HepG2 (cell line): ENCODE measurements around the gene FAM114A2. TPM values are rescaled to one million over a fixed set of nuclear protein-coding genes. Genes with fewer than 3 reads are reported as not detected.

ENCODE experiments used
- CBFB ChIP-seq: sonication (generic); formaldehyde crosslinking; IDR thresholded peaks from 2 replicates; pipeline ENCODE4 v1.4.0; 2020; ENCODE audit warnings: missing genetic modification reagents
- CC2D1A ChIP-seq: sonication (generic); formaldehyde crosslinking; IDR thresholded peaks from 2 replicates; pipeline ENCODE4 v1.8.1; 2023; ENCODE audit warnings: mild to moderate bottlenecking, missing genetic modification reagents
- FOSL2 ChIP-seq: sonication (generic); formaldehyde crosslinking; IDR thresholded peaks from 2 replicates; pipeline ENCODE4 v1.4.0; 2020; ENCODE audit warnings: missing genetic modification reagents
- NFE2L2 ChIP-seq: fragments of 150-350 bp; IDR thresholded peaks from 2 replicates; pipeline ENCODE4 v1.6.1; 2014; ENCODE audit warnings: low read length
- SMARCC2 ChIP-seq: fragments of 450-650 bp; IDR thresholded peaks from 2 replicates; pipeline ENCODE4 v1.6.1; 2017; ENCODE audit warnings: antibody characterized with exemption, mild to moderate bottlenecking
- SRF ChIP-seq: IDR thresholded peaks from 2 replicates; pipeline ENCODE4 v1.6.1; 2011; ENCODE audit warnings: mild to moderate bottlenecking, low read depth, low read length, moderate library complexity
- TBL1XR1 ChIP-seq: fragments of 150-350 bp; IDR thresholded peaks from 2 replicates; pipeline ENCODE4 v1.6.1; 2014; ENCODE audit warnings: borderline replicate concordance, low read length; ENCODE audit not compliant: partially characterized antibody
- YY1 ChIP-seq: IDR thresholded peaks from 2 replicates; pipeline ENCODE4 v1.6.1; 2011; ENCODE audit warnings: low read length, low read depth, moderate library complexity, mild to moderate bottlenecking; ENCODE audit not compliant: insufficient read depth, insufficient replicate concordance
- ZBTB3 ChIP-seq: sonication (generic); formaldehyde crosslinking; IDR thresholded peaks from 2 replicates; pipeline ENCODE4 v1.4.0; 2020; ENCODE audit warnings: low read depth, mild to moderate bottlenecking, moderate library complexity, missing genetic modification reagents, borderline replicate concordance
- ZFY ChIP-seq: sonication (generic); formaldehyde crosslinking; IDR thresholded peaks from 2 replicates; pipeline ENCODE4 v1.4.0; 2020; ENCODE audit warnings: missing genetic modification reagents
- ZNF501 ChIP-seq: sonication (generic); formaldehyde crosslinking; IDR thresholded peaks from 2 replicates; pipeline ENCODE4 v1.5.1; 2020; ENCODE audit warnings: mild to moderate bottlenecking, moderate library complexity, missing genetic modification reagents
- polyA plus RNA-seq, 8 experiments: library from polyadenylated mRNA; depleted of rRNA in 3 of 8; stranded (reverse) in 7 of 8; unstranded in 1 of 8; fragments of >200 nt; fragmentation: Illumina TruSeq in 4 of 8; extraction: Trizol in 4 of 8; gene quantifications; 2 replicates each; pipeline versions ENCODE4 v1.2.1 to v1.2.3, GENCODE V29; 2011 to 2016; ENCODE audit warnings: low read depth in 4 of 8, missing spikeins in 1 of 8, mixed read lengths in 1 of 8; ENCODE audit not compliant: insufficient read depth in 1 of 8
- total RNA-seq, 5 experiments: library from RNA; depleted of rRNA; stranded (reverse); fragments of >200 nt; fragmentation: Illumina TruSeq; extraction: Trizol; gene quantifications; 2 replicates each; pipeline ENCODE4 v1.2.3, GENCODE V29; 2016; ENCODE audit warnings: low read depth in 1 of 5
- TF ChIP-seq, protein P1 (sequence below): IDR thresholded peaks from 2 replicates; pipeline ENCODE4 v1.6.1; 2018; ENCODE audit warnings: missing genetic modification reagents, mild to moderate bottlenecking, missing compliant biosample characterization
- TF ChIP-seq, protein P2 (sequence below): sonication (generic); formaldehyde crosslinking; IDR thresholded peaks from 2 replicates; pipeline ENCODE4 v1.5.0; 2020; ENCODE audit warnings: missing genetic modification reagents
- TF ChIP-seq, protein P3 (sequence below): IDR thresholded peaks from 2 replicates; pipeline ENCODE4 v1.6.1; 2016; ENCODE audit warnings: low read depth, borderline replicate concordance
- TF ChIP-seq, protein P4 (sequence below): sonication (generic); formaldehyde crosslinking; IDR thresholded peaks from 2 replicates; pipeline ENCODE4 v1.4.0; 2020; ENCODE audit warnings: missing genetic modification reagents, mild to moderate bottlenecking, borderline replicate concordance
- TF ChIP-seq, protein P5 (sequence below): sonication (generic); formaldehyde crosslinking; conservative IDR thresholded peaks from 2 replicates; pipeline ENCODE4 v1.8.0; 2022; ENCODE audit warnings: low read depth, missing genetic modification reagents
- TF ChIP-seq, protein P6 (sequence below): sonication (generic); formaldehyde crosslinking; IDR thresholded peaks from 2 replicates; pipeline ENCODE4 v1.4.0; 2020; ENCODE audit warnings: missing genetic modification reagents

FAM114A2 gene
- total and polyA plus RNA-seq, 2 of the 13 experiments (the other 11 are each of a cell fraction or from before 2014, with no cell fraction given): 6.9 to 11.4 TPM

DNA sequence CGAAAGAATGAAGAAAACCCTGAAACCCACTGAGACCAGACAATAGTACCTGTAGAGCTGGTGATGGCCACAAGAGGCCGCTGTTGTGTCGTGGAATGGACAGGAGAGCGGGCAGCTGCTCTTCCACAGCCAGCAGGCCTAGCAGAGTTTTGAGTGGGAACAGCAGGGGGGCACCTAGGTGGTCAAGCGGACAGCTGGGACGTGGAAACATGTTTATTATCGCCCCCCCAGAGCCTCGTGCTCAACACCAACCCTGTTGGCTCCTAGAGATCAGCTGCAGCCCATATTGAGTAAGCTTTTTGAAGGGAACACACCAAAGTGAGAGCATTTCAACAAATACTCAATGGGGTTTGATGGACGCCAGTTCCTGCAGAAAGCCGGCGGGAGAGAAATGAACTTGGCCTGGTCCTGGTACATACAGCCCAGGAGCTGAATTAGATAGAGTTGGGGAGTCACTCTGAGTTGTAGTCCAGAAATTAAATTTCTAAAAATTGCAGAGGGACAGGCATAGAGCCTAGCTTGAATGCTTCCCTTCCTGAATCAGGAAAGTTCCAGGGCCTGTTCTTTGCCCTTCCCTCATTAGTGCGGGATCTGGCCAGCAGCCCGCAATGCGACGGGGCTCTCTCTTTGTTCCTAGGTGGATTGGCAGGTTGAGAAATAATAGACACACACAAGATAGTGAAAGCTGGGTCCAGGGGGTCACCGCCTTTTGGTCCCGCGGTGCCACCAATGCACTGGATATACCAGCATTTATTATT is 33.9 kb upstream of the FAM114A2 start (continued):
- TF ChIP-seq ZFY (CRISPR knock-in tag): peak; percentile 27; the same call in 1 of the 2 replicates
- TF ChIP-seq, protein P1, sequence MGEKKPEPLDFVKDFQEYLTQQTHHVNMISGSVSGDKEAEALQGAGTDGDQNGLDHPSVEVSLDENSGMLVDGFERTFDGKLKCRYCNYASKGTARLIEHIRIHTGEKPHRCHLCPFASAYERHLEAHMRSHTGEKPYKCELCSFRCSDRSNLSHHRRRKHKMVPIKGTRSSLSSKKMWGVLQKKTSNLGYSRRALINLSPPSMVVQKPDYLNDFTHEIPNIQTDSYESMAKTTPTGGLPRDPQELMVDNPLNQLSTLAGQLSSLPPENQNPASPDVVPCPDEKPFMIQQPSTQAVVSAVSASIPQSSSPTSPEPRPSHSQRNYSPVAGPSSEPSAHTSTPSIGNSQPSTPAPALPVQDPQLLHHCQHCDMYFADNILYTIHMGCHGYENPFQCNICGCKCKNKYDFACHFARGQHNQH (CRISPR knock-in tag): no peak
- TF ChIP-seq, protein P2, sequence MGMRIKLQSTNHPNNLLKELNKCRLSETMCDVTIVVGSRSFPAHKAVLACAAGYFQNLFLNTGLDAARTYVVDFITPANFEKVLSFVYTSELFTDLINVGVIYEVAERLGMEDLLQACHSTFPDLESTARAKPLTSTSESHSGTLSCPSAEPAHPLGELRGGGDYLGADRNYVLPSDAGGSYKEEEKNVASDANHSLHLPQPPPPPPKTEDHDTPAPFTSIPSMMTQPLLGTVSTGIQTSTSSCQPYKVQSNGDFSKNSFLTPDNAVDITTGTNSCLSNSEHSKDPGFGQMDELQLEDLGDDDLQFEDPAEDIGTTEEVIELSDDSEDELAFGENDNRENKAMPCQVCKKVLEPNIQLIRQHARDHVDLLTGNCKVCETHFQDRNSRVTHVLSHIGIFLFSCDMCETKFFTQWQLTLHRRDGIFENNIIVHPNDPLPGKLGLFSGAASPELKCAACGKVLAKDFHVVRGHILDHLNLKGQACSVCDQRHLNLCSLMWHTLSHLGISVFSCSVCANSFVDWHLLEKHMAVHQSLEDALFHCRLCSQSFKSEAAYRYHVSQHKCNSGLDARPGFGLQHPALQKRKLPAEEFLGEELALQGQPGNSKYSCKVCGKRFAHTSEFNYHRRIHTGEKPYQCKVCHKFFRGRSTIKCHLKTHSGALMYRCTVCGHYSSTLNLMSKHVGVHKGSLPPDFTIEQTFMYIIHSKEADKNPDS (CRISPR knock-in tag): no peak
- TF ChIP-seq ZNF501 (CRISPR knock-in tag): peak; percentile 71; the same call in 1 of the 2 replicates
- TF ChIP-seq, protein P3, sequence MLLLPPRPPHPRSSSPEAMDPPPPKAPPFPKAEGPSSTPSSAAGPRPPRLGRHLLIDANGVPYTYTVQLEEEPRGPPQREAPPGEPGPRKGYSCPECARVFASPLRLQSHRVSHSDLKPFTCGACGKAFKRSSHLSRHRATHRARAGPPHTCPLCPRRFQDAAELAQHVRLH (CRISPR knock-in tag): peak; percentile 34; the same call in 1 of the 2 replicates
- TF ChIP-seq, protein P4, sequence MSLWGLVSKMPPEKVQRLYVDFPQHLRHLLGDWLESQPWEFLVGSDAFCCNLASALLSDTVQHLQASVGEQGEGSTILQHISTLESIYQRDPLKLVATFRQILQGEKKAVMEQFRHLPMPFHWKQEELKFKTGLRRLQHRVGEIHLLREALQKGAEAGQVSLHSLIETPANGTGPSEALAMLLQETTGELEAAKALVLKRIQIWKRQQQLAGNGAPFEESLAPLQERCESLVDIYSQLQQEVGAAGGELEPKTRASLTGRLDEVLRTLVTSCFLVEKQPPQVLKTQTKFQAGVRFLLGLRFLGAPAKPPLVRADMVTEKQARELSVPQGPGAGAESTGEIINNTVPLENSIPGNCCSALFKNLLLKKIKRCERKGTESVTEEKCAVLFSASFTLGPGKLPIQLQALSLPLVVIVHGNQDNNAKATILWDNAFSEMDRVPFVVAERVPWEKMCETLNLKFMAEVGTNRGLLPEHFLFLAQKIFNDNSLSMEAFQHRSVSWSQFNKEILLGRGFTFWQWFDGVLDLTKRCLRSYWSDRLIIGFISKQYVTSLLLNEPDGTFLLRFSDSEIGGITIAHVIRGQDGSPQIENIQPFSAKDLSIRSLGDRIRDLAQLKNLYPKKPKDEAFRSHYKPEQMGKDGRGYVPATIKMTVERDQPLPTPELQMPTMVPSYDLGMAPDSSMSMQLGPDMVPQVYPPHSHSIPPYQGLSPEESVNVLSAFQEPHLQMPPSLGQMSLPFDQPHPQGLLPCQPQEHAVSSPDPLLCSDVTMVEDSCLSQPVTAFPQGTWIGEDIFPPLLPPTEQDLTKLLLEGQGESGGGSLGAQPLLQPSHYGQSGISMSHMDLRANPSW (CRISPR knock-in tag): no peak
- peak; percentile 49 for TF ChIP-seq YY1
- no peak for TF ChIP-seq ZBTB3 (CRISPR knock-in tag)
- TF ChIP-seq NFE2L2: no peak
- TF ChIP-seq, protein P5, sequence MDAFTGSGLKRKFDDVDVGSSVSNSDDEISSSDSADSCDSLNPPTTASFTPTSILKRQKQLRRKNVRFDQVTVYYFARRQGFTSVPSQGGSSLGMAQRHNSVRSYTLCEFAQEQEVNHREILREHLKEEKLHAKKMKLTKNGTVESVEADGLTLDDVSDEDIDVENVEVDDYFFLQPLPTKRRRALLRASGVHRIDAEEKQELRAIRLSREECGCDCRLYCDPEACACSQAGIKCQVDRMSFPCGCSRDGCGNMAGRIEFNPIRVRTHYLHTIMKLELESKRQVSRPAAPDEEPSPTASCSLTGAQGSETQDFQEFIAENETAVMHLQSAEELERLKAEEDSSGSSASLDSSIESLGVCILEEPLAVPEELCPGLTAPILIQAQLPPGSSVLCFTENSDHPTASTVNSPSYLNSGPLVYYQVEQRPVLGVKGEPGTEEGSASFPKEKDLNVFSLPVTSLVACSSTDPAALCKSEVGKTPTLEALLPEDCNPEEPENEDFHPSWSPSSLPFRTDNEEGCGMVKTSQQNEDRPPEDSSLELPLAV: no peak
- TF ChIP-seq, protein P6, sequence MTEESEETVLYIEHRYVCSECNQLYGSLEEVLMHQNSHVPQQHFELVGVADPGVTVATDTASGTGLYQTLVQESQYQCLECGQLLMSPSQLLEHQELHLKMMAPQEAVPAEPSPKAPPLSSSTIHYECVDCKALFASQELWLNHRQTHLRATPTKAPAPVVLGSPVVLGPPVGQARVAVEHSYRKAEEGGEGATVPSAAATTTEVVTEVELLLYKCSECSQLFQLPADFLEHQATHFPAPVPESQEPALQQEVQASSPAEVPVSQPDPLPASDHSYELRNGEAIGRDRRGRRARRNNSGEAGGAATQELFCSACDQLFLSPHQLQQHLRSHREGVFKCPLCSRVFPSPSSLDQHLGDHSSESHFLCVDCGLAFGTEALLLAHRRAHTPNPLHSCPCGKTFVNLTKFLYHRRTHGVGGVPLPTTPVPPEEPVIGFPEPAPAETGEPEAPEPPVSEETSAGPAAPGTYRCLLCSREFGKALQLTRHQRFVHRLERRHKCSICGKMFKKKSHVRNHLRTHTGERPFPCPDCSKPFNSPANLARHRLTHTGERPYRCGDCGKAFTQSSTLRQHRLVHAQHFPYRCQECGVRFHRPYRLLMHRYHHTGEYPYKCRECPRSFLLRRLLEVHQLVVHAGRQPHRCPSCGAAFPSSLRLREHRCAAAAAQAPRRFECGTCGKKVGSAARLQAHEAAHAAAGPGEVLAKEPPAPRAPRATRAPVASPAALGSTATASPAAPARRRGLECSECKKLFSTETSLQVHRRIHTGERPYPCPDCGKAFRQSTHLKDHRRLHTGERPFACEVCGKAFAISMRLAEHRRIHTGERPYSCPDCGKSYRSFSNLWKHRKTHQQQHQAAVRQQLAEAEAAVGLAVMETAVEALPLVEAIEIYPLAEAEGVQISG (CRISPR knock-in tag): 0 out of 2 replicates have a peak, but pooled peaks have one; percentile 11
- TF ChIP-seq SMARCC2: no peak
- no peak for TF ChIP-seq FOSL2 (CRISPR knock-in tag)
- TF ChIP-seq SRF: no peak
- no peak for TF ChIP-seq CC2D1A (CRISPR knock-in tag)
- no peak for TF ChIP-seq CBFB (CRISPR knock-in tag)
- no peak for TF ChIP-seq TBL1XR1
